Activated CD4-positive, alpha-beta T cell treated with anti-CD3 and anti-CD28 coated beads, Interleukin-2, amount 10 ng/mL, durations not matched to agents 7 days and 5 days (primary cell): ENCODE measurements around the gene ZC3H18. TPM values are rescaled to one million over a fixed set of nuclear protein-coding genes. Genes with fewer than 3 reads are reported as not detected.
A peak's percentile ranks its signal among the peaks of the same experiment; 100 is the strongest.

Experiments used
- CTCF ChIA-PET: fragments of 350-600 bp; sonication (Branson Sonifier 250); formaldehyde crosslinking; loops from one replicate; lab custom pipeline; 2021; ENCODE audit warnings: antibody characterized with exemption; lab: Charles Lee
- POLR2A ChIA-PET: fragments of 350-600 bp; sonication (Branson Sonifier 250); formaldehyde crosslinking; loops from one replicate; lab custom pipeline; 2021; ENCODE audit warnings: antibody characterized with exemption; lab: Charles Lee
- DNase-seq: peaks from one replicate; pipeline ENCODE4 v3.0.0-alpha.2; 2020
- H3K27ac Mint-ChIP-seq: one replicate; pipeline ENCODE4 v1.8.0; 2021; ENCODE audit warnings: mild to moderate bottlenecking, moderate library complexity, mixed read lengths
- H3K27me3 Mint-ChIP-seq: one replicate; pipeline ENCODE4 v1.8.0; 2021; ENCODE audit warnings: mixed read lengths
- H3K36me3 Mint-ChIP-seq: one replicate; pipeline ENCODE4 v1.8.0; 2021; ENCODE audit warnings: low read depth, mixed read lengths
- H3K4me1 Mint-ChIP-seq: one replicate; pipeline ENCODE4 v1.8.0; 2021; ENCODE audit warnings: mixed read lengths
- H3K4me3 Mint-ChIP-seq: one replicate; pipeline ENCODE4 v1.8.0; 2021; ENCODE audit warnings: mild to moderate bottlenecking, moderate library complexity, mixed read lengths
- H3K9me3 Mint-ChIP-seq: one replicate; pipeline ENCODE4 v1.8.0; 2021; ENCODE audit warnings: mixed read lengths
- total RNA-seq, 2 experiments: library from RNA; stranded (reverse); gene quantifications; one replicate each; pipeline ENCODE4 v1.2.3, GENCODE V29; 2021

ZC3H18 gene
- total RNA-seq: 10 to 100 TPM; 77.1 to 87.0 TPM

DNA sequence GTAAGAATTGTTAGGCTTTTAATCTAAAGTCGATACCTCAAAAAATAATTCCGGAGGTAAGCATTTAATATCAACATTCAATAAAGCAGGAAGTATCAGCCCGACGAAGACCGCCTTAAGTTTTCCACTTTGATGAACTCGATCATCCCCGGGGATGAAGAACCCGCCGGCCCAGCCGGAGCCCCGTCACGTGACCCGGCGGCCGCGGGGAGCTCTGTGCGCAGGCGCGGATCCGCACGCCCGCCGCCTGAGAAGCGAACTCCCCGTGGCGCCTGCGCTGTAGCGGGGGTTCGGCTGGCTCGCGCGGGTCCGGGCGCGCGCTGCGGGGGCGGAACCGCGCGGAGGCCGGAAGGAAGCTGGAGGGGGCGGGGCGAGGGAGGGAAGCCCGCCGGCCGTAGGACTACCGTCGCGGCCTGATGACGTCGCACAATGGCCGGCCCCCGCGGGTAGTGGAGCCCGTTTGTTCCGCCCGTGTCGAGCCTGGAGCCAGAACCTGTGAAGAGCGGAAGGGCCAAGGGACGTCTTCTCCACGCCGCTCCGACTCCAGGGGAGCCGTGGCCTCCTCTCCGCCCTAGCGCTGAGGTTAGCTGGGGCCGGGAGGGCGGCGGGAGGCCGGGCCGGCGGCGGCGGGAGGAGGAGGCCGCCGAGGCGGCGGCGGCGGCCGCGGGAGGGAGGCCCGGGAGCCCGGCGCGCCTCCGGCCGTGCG is at the start of gene ZC3H18:
Gene ZC3H18, plus strand, starts transcription at position 419 of the 706 bp plus-strand sequence. CDS start 6,721 bp downstream, outside the sequence.
- DNase-seq: peak; percentile 96
- H3K9me3 Mint-ChIP-seq: no peaks in the 10 kb centered on the region
- ChIA-PET POLR2A (interaction anchor here (0.5 to 0.7 kb wide), 2 partner anchors 21 to 62 kb away, joined by 3 to 5 read pairs; no protein-coding TSS in a partner anchor), CTCF (interaction anchor here (0.6 to 2.0 kb wide), 8 partner anchors 9 to 377 kb away, joined by 3 to 8 read pairs (median 3); no protein-coding TSS in a partner anchor)
- H3K4me3 Mint-ChIP-seq: peak within 1 kb of the TSS; percentile 82
- peaks cover 38% of the 10 kb centered on the region for H3K4me1 Mint-ChIP-seq
- H3K36me3 Mint-ChIP-seq: peaks cover 12% of the 10 kb centered on the region
- H3K27ac Mint-ChIP-seq: peak within 1 kb of the TSS; percentile 87
- no peaks in the 10 kb centered on the region for H3K27me3 Mint-ChIP-seq

DNA sequence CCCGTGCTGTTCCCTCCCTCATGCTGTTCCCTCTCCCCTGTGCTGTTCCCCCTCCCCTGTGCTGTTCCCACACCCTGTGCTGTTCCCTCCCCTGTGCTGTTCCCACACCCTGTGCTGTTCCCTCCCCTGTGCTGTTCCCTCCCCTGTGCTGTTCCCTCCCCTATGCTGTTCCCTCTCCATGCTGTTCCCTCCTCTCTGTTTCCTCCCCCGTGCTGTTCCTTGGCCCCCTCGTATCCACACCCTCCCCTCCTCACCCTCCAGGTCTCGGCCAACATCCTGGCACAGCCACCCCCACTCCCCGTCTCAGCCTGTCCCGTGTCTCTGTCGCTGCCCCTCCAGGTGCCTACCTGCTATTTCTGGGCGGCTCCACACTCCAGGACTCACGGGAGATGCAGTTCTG is 48.5 kb upstream of the ZC3H18 start:
- H3K4me1 Mint-ChIP-seq: peaks cover 3% of the 10 kb centered on the region
- H3K9me3 Mint-ChIP-seq: no peaks in the 10 kb centered on the region
- DNase-seq: no peak
- H3K27ac Mint-ChIP-seq: no peak overlapping the region
- no peaks in the 10 kb centered on the region for H3K36me3 Mint-ChIP-seq
- no peak overlapping the region for H3K4me3 Mint-ChIP-seq
- H3K27me3 Mint-ChIP-seq: no peaks in the 10 kb centered on the region
- CTCF ChIA-PET: no interaction called here
- POLR2A ChIA-PET: no interaction called here

DNA sequence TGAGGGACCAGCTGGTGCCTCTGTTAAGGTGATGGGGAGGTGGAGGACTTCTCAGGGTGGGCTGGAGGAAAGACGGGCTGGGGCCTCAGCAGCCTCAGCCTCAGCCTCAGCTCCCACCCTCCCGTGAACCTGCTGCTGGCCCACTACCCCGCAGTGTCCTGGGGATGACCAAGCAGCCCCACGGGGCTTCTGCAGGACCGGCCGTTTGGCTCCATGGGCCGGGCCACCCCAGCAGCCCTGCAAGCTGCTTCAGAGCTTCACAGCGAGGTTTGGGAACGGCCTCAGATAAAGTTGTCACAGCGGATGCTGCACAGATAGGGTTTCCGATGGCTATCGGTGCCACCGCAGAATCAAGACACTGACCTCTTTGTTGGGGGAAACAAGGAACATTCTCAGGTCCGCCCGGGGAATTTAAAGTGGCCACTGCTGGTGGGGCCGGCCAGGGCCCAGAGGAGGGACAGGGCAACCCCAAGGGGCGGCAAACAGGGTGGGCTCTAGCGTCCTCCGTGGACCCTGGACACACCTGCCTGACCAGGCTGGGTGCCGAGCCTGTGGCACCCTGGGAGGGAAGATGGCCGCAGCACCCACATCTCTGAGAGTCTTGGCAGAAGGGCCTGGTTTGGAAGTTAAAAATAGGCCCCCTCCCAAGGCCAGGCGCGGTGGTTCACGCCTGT is 47.8 kb upstream of the ZC3H18 start:
- no peaks in the 10 kb centered on the region for H3K9me3 Mint-ChIP-seq
- POLR2A ChIA-PET: no interaction called here
- no peaks in the 10 kb centered on the region for H3K36me3 Mint-ChIP-seq
- H3K27me3 Mint-ChIP-seq: no peaks in the 10 kb centered on the region
- H3K4me1 Mint-ChIP-seq: peaks cover 3% of the 10 kb centered on the region
- DNase-seq: no peak
- CTCF ChIA-PET: no interaction called here
- no peak overlapping the region for H3K27ac Mint-ChIP-seq
- no peak overlapping the region for H3K4me3 Mint-ChIP-seq

GRCh38 chr16:88523309-88524161 is 46.7 kb upstream of the ZC3H18 start:
- ChIA-PET POLR2A (no interaction called here), CTCF (no interaction called here)
- H3K27me3 Mint-ChIP-seq: no peaks in the 10 kb centered on the region
- no peak overlapping the region for H3K27ac Mint-ChIP-seq
- H3K4me1 Mint-ChIP-seq: peaks cover 3% of the 10 kb centered on the region
- no peaks in the 10 kb centered on the region for H3K36me3 Mint-ChIP-seq
- DNase-seq: no peak
- H3K4me3 Mint-ChIP-seq: no peak overlapping the region
- no peaks in the 10 kb centered on the region for H3K9me3 Mint-ChIP-seq

GRCh38 chr16:88524274-88524972 is 45.8 kb upstream of the ZC3H18 start:
- H3K27me3 Mint-ChIP-seq: no peaks in the 10 kb centered on the region

DNA sequence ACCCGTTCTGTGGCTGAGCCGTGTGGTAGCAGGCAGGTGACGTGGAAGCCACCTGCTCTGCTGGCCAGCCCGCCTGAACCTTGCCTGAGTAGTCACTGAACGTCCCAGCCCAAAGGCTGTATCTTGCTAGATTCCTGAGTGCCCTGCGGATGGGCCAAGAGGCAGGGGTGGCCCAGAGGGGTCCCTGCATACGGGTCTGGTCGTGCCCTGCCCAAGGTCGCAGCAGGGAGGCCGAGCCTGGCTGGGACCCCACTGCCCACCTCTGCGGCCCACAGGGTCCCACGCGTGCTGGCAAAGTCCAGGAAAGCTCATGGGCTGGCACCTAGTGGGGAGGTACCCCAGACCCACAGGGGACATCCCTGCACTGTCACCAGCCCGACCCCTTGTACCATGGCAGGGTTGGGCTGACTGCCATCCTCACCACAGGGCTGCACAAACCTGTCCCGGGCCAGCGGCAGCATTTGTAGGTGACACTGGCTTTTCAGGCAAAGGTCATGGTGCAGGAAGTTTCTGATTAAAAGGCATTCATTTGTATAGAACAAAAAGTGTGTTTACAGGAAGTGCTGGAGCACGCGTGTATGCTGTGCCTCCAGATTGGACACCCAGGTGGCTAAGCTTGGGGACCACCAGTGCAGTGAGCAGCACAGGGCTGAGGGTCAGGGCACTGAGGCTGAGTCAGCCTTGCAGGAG is 45.1 kb upstream of the ZC3H18 start:
- Mint-ChIP-seq H3K36me3 (no peaks in the 10 kb centered on the region), H3K4me1 (peaks cover 3% of the 10 kb centered on the region), H3K9me3 (no peaks in the 10 kb centered on the region), H3K27ac (peak overlapping the region; percentile 73), H3K4me3 (no peak overlapping the region), H3K27me3 (no peaks in the 10 kb centered on the region)
- POLR2A ChIA-PET: no interaction called here
- DNase-seq: no peak
- CTCF ChIA-PET: no interaction called here

More at GRCh38 chr16:88524274-88524972, 45.8 kb upstream of the ZC3H18 start:
- ChIA-PET POLR2A (no interaction called here), CTCF (no interaction called here)
- H3K36me3 Mint-ChIP-seq: no peaks in the 10 kb centered on the region
- no peak overlapping the region for H3K27ac Mint-ChIP-seq
- H3K4me1 Mint-ChIP-seq: peaks cover 3% of the 10 kb centered on the region
- no peak overlapping the region for H3K4me3 Mint-ChIP-seq
- DNase-seq: no peak
- H3K9me3 Mint-ChIP-seq: no peaks in the 10 kb centered on the region

- ChIA-PET CTCF (no interaction called here), POLR2A (no interaction called here)
- Mint-ChIP-seq H3K4me3 (no peak overlapping the region), H3K27ac (no peak overlapping the region), H3K27me3 (no peaks in the 10 kb centered on the region), H3K36me3 (no peaks in the 10 kb centered on the region), H3K4me1 (peaks cover 3% of the 10 kb centered on the region), H3K9me3 (no peaks in the 10 kb centered on the region)
- no peak for DNase-seq
Observed at GRCh38 chr16:88525663-88525990, 44.6 kb upstream of the ZC3H18 start.

GRCh38 chr16:88526008-88526905 is 43.9 kb upstream of the ZC3H18 start:
- Mint-ChIP-seq H3K27ac (no peak overlapping the region), H3K36me3 (no peaks in the 10 kb centered on the region), H3K4me3 (no peak overlapping the region), H3K4me1 (peaks cover 3% of the 10 kb centered on the region), H3K27me3 (no peaks in the 10 kb centered on the region), H3K9me3 (no peaks in the 10 kb centered on the region)
- CTCF ChIA-PET: no interaction called here
- POLR2A ChIA-PET: no interaction called here
- no peak for DNase-seq

- ChIA-PET CTCF (no interaction called here), POLR2A (no interaction called here)
- no peaks in the 10 kb centered on the region for H3K9me3 Mint-ChIP-seq
- H3K27me3 Mint-ChIP-seq: no peaks in the 10 kb centered on the region
- no peak overlapping the region for H3K4me3 Mint-ChIP-seq
- no peaks in the 10 kb centered on the region for H3K36me3 Mint-ChIP-seq
- H3K4me1 Mint-ChIP-seq: peaks cover 3% of the 10 kb centered on the region
- no peak for DNase-seq
- H3K27ac Mint-ChIP-seq: no peak overlapping the region
Observed at GRCh38 chr16:88526906-88527185, 43.4 kb upstream of the ZC3H18 start.

DNA sequence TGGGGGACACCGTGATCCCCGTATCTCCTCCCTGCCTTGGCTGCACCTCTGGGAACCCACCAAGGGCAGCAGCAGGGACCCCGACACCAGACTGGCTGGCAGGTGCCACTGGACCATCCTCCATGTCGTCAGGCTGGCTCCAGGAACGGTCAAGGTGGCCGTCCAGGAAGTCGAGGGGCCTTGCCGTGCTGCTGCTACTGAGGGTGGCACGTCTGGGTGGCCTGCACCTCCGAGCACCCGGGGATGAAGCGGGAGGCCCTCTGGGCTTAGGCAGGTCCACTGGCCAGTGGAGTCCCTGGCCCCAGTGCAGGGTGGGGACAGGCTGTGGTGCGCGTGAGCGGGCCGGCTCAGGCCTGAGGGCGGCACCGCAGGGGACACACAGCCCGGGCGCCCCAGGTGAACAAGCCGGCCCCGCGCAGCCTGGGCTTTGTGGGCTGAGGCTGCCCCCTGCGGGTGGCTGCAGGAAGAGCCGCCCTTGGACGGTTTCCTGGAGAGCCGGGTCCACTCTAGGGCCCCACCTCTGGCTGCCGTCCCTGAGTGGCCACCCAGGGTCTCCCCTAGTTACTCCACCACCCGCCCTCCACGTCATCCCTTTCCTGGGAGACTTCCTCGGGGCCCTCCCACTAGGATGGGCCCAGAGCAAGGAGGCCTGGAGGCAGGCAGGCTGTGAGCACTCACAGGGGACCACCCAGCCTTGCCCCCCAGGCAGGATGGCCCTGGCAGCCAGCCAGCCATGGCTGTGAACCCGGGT is 42.8 kb upstream of the ZC3H18 start:
- H3K36me3 Mint-ChIP-seq: no peaks in the 10 kb centered on the region
- no peaks in the 10 kb centered on the region for H3K27me3 Mint-ChIP-seq
- POLR2A ChIA-PET: no interaction called here
- no peaks in the 10 kb centered on the region for H3K9me3 Mint-ChIP-seq
- DNase-seq: peak; percentile 59
- CTCF ChIA-PET: no interaction called here
- H3K4me3 Mint-ChIP-seq: no peak overlapping the region
- peaks cover 3% of the 10 kb centered on the region for H3K4me1 Mint-ChIP-seq
- no peak overlapping the region for H3K27ac Mint-ChIP-seq
